ENCODE data around the gene CA4. TPM values are rescaled to one million over a fixed set of nuclear protein-coding genes. Genes with fewer than 3 reads are reported as not detected.
A peak's percentile ranks its signal among the peaks of the same experiment; 100 is the strongest.
"Not testable (repeated sequence)": the region's sequence is repeated elsewhere in the genome, so short reads cannot be mapped to it uniquely, and the experiment has no call there.

CA4 gene
- 0.26 TPM in 1 of 2 replicates, not detected in the other for total RNA-seq
- long read RNA-seq: 0 reads

GRCh38 chr17:60149691-60150582 lies at the start of gene CA4:
Gene CA4 (plus strand): TSS chr17:60149973. CDS start chr17:60150035, 62 bp downstream.
- H3K27ac Mint-ChIP-seq (ENCODE audit: unreplicated experiment): no peak within 1 kb of the TSS
- peaks cover 17% of the 10 kb centered on the region for H3K4me1 Mint-ChIP-seq
- DNase-seq (ENCODE audit: low read depth, low spot score): no peak
- no peaks in the 10 kb centered on the region for H3K36me3 Mint-ChIP-seq (ENCODE audit: low read depth)
- H3K4me3 Mint-ChIP-seq: no peak within 1 kb of the TSS
- no peaks in the 10 kb centered on the region for H3K9me3 Mint-ChIP-seq
- TF ChIP-seq, protein P1, sequence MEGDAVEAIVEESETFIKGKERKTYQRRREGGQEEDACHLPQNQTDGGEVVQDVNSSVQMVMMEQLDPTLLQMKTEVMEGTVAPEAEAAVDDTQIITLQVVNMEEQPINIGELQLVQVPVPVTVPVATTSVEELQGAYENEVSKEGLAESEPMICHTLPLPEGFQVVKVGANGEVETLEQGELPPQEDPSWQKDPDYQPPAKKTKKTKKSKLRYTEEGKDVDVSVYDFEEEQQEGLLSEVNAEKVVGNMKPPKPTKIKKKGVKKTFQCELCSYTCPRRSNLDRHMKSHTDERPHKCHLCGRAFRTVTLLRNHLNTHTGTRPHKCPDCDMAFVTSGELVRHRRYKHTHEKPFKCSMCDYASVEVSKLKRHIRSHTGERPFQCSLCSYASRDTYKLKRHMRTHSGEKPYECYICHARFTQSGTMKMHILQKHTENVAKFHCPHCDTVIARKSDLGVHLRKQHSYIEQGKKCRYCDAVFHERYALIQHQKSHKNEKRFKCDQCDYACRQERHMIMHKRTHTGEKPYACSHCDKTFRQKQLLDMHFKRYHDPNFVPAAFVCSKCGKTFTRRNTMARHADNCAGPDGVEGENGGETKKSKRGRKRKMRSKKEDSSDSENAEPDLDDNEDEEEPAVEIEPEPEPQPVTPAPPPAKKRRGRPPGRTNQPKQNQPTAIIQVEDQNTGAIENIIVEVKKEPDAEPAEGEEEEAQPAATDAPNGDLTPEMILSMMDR (conservative IDR thresholded peaks at IDR 0.05): no peak
- H3K27me3 Mint-ChIP-seq (ENCODE audit: low read depth): peaks cover 95% of the 10 kb centered on the region

DNA sequence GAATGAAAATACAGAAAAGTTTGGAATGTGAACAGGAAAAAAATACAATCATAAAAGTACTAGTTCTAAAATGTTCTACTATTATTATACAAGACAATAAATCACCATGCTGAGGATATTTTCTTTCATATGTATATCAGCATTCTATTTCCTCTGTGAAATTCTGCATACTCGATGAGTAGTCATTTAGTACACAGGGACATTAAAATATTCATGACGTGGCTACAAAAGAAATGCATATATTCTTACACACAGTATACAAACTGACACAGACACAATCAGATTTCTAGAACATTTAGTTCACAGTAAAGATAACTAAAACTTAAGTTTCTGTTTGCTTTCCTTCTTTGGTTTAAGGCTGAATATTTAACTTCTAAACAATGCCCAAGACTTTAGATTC lies 49.2 kb upstream of the CA4 start:
- H3K9me3 Mint-ChIP-seq: not testable (repeated sequence)

GRCh38 chr17:60102015-60102631 lies 47.6 kb upstream of the CA4 start:
- not testable (repeated sequence) for H3K4me1 Mint-ChIP-seq; DNase-seq (ENCODE audit: low read depth, low spot score); H3K4me3 Mint-ChIP-seq; H3K36me3 Mint-ChIP-seq (ENCODE audit: low read depth); H3K27ac Mint-ChIP-seq (ENCODE audit: unreplicated experiment); H3K9me3 Mint-ChIP-seq
- H3K27me3 Mint-ChIP-seq (ENCODE audit: low read depth): peaks cover 10% of the 10 kb centered on the region

More for the DNA sequence above, 49.2 kb upstream of the CA4 start:
- not testable (repeated sequence) for H3K4me3 Mint-ChIP-seq; DNase-seq (ENCODE audit: low read depth, low spot score); H3K27me3 Mint-ChIP-seq (ENCODE audit: low read depth); H3K4me1 Mint-ChIP-seq; H3K36me3 Mint-ChIP-seq (ENCODE audit: low read depth); H3K27ac Mint-ChIP-seq (ENCODE audit: unreplicated experiment)

DNA sequence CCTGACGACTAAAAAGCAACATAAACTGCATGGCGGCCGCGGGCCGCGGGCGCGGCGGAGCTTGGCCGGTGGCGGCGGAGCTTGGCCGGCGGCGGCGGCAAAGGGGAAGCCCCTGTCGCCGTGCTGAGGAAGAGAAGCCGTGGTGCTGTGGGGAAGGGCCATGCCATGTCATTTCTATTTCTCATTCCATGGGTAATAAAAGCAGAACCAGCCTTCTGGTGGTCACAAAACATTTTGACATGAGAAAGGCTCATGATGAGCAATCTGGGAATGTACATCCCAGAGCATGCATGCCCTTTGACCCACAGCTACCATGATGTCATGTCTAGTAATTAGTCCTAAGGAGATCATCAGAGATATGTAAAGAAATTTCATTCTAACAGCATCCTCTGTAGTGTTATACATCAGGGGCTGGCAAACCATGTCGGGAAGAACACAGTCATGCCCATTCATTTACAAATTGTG lies 47.1 kb upstream of the CA4 start:
- TF ChIP-seq, protein P1 (conservative IDR thresholded peaks at IDR 0.05): no peak
- H3K36me3 Mint-ChIP-seq (ENCODE audit: low read depth): no peaks in the 10 kb centered on the region
- peaks cover 10% of the 10 kb centered on the region for H3K27me3 Mint-ChIP-seq (ENCODE audit: low read depth)
- no peaks in the 10 kb centered on the region for H3K9me3 Mint-ChIP-seq
- no peaks in the 10 kb centered on the region for H3K4me1 Mint-ChIP-seq
- H3K4me3 Mint-ChIP-seq: no peak overlapping the region
- DNase-seq (ENCODE audit: low read depth, low spot score): no peak
- H3K27ac Mint-ChIP-seq (ENCODE audit: unreplicated experiment): no peak overlapping the region

GRCh38 chr17:60103957-60104356 lies 45.8 kb upstream of the CA4 start:
- no peaks in the 10 kb centered on the region for H3K36me3 Mint-ChIP-seq (ENCODE audit: low read depth)
- no peaks in the 10 kb centered on the region for H3K4me1 Mint-ChIP-seq
- H3K27me3 Mint-ChIP-seq (ENCODE audit: low read depth): peaks cover 10% of the 10 kb centered on the region
- no peaks in the 10 kb centered on the region for H3K9me3 Mint-ChIP-seq
- TF ChIP-seq, protein P1 (conservative IDR thresholded peaks at IDR 0.05): no peak
- no peak overlapping the region for H3K4me3 Mint-ChIP-seq
- H3K27ac Mint-ChIP-seq (ENCODE audit: unreplicated experiment): peak overlapping the region; percentile 28
- no peak for DNase-seq (ENCODE audit: low read depth, low spot score)

GRCh38 chr17:60106340-60107059 lies 43.3 kb upstream of the CA4 start:
- Mint-ChIP-seq H3K4me1 (no peaks in the 10 kb centered on the region), H3K27me3 (ENCODE audit: low read depth) (peaks cover 24% of the 10 kb centered on the region), H3K9me3 (no peaks in the 10 kb centered on the region), H3K36me3 (ENCODE audit: low read depth) (no peaks in the 10 kb centered on the region), H3K4me3 (no peak overlapping the region), H3K27ac (ENCODE audit: unreplicated experiment) (no peak overlapping the region)
- TF ChIP-seq, protein P1 (conservative IDR thresholded peaks at IDR 0.05): no peak
- no peak for DNase-seq (ENCODE audit: low read depth, low spot score)
